Testis (tissue), 2 donors: Measurements from ENCODE around the gene TIAM1.

Experiments
- CTCF ChIP-seq, 3 experiments: fragments of 450-650 bp in 2 of 3; fragments of 200-600 bp in 1 of 3; sonication (generic) in 1 of 3; IDR thresholded peaks; one replicate each; pipeline ENCODE4 v1.5.1; 2016 to 2019; ENCODE audit warnings: antibody characterized with exemption in 3 of 3, mild to moderate bottlenecking in 2 of 3, moderate library complexity in 1 of 3
- POLR2A ChIP-seq: fragments of 450-650 bp; IDR thresholded peaks from one replicate; pipeline ENCODE4 v1.6.1; 2017; ENCODE audit warnings: antibody characterized with exemption, mild to moderate bottlenecking, moderate library complexity

GRCh38 chr21:31162079-31162699, 181.9 kb downstream of the TIAM1 start:
- TF ChIP-seq CTCF (IDR thresholded peaks at IDR 0.05): no peak
- TF ChIP-seq POLR2A: no peak
